ENCODE data around the gene LY6G6C.
A peak's percentile ranks its signal among the peaks of the same experiment; 100 is the strongest.

The LY6G6C gene

DNA sequence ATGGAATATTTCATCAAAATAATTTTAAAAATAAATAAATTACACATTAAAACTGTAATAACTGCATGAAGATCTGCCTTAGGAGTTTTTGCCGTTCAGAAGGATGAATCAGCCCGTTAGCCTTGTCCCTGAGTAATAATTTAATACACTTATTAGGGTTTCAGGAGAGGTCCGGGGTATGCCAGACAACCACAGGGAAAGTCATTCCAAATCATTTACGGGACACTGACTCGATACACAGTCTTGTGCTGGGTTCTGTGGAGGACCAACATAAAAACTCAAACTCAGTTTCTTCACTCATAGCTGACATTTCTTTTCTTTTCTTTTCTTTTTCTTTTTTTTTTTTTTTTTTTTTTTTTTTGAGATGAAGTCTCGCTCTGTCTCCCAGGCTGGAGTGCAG is 15.6 kb downstream of the LY6G6C start:
- no peak for DNase-seq (ENCODE audit: low read depth)
- TF ChIP-seq, protein P1, sequence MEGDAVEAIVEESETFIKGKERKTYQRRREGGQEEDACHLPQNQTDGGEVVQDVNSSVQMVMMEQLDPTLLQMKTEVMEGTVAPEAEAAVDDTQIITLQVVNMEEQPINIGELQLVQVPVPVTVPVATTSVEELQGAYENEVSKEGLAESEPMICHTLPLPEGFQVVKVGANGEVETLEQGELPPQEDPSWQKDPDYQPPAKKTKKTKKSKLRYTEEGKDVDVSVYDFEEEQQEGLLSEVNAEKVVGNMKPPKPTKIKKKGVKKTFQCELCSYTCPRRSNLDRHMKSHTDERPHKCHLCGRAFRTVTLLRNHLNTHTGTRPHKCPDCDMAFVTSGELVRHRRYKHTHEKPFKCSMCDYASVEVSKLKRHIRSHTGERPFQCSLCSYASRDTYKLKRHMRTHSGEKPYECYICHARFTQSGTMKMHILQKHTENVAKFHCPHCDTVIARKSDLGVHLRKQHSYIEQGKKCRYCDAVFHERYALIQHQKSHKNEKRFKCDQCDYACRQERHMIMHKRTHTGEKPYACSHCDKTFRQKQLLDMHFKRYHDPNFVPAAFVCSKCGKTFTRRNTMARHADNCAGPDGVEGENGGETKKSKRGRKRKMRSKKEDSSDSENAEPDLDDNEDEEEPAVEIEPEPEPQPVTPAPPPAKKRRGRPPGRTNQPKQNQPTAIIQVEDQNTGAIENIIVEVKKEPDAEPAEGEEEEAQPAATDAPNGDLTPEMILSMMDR (IDR thresholded peaks at IDR 0.05; ENCODE audit: control insufficient read depth, extremely low read depth, insufficient read depth) = no peak
- H3K4me3 ChIP-seq (ENCODE audit: low read depth, low read length) = no peak overlapping the region

DNA sequence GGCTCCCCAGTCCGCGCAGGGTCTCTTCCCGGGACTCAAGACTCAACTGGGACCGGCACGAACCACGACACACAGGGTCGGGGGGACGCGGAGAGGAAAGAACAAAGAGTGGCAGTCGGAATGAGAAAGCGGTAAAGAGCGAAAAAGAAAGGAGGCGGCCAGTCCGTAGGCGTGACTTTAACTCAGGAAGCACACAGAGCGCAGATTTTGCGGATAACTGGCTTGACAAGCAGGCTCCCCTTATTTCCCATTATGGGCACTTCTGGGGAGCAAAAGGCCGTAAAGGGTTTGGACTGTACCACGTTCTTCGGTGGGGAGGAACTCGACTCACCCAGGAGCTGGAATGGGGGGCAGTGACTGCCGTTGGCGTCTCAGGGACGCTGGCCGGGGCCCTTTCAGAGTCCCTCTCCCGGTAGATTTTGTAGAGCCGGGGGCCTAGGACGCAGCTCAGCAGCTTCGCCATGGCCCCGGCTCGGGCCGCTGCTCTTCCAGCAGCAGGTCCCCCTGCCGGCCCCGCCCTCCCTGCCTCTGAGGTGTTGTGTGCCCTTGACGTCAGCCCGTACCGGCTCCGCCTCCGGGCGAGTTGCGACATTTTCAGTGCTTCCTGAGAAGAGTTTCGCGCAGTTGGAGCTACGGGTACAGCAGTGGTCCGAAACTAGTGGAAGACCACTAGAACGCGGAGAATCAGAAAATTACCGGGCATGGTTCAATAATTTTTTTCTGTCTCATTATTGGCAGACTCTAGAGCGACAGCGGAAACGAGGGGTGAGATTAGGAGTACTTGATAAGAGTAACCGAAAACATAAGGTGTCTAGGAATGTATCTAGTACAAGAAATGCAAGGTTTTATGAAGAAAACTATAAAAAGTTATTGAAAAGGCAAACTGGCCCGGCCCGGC is 18.5 kb downstream of the LY6G6C start, which contains the start of gene ABHD16A:
Gene ABHD16A (minus strand): TSS at position 506 of the 898 bp plus-strand sequence. CDS start 43 bp downstream, at position 463.
- H3K4me3 ChIP-seq (ENCODE audit: low read depth, low read length) = peak within 1 kb of the TSS; percentile 92
- DNase-seq (ENCODE audit: low read depth) = peak; percentile 90
- TF ChIP-seq, protein P1 (IDR thresholded peaks at IDR 0.05; ENCODE audit: control insufficient read depth, extremely low read depth, insufficient read depth) = no peak

DNA sequence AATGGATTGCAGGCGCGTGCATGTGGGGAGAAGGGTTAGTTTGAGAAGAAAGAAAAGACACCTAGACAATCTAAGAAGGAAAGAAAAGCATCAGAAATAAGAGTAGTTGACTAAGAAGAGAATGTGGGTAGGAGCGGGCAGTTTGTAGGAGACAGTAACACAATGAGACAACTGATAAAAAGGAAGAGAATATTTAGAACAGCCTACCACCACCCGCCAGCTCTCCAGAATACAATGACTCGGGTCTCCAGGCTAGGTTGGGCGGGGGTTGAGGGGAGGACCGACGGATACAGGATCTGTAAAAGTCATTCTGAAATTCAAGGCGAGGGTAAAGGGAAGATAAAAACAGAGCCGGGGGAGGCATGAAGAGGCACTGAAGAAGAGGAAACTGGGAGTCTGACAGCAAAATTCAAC is 19.1 kb downstream of the LY6G6C start:
- TF ChIP-seq, protein P1 (IDR thresholded peaks at IDR 0.05; ENCODE audit: control insufficient read depth, extremely low read depth, insufficient read depth) = no peak
- no peak for DNase-seq (ENCODE audit: low read depth)
- peak overlapping the region; percentile 92 for H3K4me3 ChIP-seq (ENCODE audit: low read depth, low read length)

DNA sequence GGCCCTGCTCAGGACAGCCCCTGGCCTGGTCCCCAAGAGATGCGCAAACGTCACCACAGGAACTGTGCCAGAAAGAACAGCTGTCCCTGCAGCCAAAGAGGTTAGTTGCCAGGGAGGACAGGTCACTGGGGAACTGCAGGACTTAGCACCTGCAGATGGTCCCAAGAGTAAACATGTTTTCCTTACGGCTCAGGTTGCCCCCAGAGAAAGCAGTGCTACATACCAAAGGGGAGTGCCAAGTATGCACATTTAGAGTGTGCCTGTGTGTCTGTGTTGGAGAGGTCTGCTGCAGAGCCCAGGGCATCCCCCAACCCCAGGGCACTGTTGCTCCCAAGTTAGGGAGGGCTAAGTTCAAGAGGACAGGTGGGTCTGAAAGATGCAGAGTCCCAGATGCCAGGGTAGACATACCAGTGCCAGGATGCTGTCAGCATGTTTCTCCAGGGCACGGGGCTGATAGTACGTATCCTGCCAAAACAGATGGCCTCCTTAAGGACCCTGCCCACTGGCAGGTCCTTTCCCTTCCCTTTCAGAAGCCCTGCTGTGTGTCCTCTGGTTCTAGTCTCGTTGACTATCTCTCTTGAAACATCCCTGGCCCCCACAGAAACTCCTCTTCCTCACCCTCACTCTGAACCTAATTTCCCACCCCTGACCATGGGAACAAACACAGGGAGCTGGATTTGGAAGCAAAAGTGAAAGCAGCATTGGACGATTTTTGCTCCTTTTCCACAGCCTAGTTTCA is 19.7 kb downstream of the LY6G6C start:
- no peak for DNase-seq (ENCODE audit: low read depth)
- peak overlapping the region; percentile 92 for H3K4me3 ChIP-seq (ENCODE audit: low read depth, low read length)
- TF ChIP-seq, protein P1 (IDR thresholded peaks at IDR 0.05; ENCODE audit: control insufficient read depth, extremely low read depth, insufficient read depth) = no peak

DNA sequence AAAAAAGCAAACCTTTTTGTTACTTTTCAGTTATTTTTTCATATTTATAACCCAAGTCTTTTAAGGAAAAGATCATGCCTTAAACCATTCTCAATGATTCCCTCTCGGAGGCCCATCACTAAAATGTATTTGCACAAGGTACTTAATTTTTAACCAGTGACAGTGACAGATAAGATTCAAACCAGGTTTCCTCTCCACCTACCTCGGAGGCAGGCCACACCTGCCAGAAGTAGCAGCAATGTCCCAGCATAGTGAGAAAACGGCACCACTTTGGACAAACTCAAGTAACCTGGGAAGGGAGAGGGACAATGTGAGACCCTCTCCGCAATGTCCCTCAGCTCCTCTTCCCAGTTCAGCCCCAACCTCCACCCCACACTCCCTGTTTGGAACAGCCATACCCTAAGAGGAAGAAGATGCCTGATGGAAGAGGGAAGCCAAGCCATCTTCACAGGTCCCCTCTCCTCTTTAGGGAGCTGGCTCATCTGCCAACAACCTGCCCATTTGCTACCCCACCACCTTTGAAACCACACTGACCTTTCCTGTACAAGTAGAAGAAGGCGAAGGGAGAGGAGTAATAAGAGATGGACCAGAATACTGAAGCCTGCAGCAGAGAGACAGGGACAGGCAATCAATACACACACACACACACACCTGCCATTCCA is 20.7 kb downstream of the LY6G6C start:
- H3K4me3 ChIP-seq (ENCODE audit: low read depth, low read length) = no peak overlapping the region

DNA sequence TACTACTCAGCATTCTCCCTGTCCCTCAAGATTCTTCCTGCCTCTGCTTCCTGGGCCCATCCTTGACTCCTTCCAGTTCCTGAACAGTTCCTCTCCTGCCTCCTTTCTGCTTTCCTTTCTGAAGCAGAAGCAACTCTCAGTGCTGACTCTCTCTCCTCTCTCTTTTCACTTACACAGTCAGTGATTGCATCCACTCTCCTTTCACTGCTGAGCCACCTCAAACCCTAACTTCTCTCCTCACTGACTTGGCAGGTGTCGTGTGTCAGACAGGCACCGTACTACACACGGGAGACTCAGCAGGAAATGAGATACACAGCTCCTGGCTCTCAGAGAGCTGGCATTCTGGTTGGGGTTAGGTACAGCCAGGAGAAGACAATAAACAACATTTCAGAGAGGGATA is 24.0 kb downstream of the LY6G6C start:
- no peak overlapping the region for H3K4me3 ChIP-seq (ENCODE audit: low read depth, low read length)
- TF ChIP-seq, protein P1 (IDR thresholded peaks at IDR 0.05; ENCODE audit: control insufficient read depth, extremely low read depth, insufficient read depth) = no peak
- no peak for DNase-seq (ENCODE audit: low read depth)

More for the DNA sequence above, 20.7 kb downstream of the LY6G6C start:
- DNase-seq (ENCODE audit: low read depth) = no peak
- TF ChIP-seq, protein P1 (IDR thresholded peaks at IDR 0.05; ENCODE audit: control insufficient read depth, extremely low read depth, insufficient read depth) = no peak

All from LNCaP clone FGC (cell line).